Astrocyte (in vitro differentiated cells and primary cell): ENCODE data around the gene TAF7L. TPM values are rescaled to one million over a fixed set of nuclear protein-coding genes. Genes with fewer than 3 reads are reported as not detected.
A peak's percentile ranks its signal among the peaks of the same experiment; 100 is the strongest.

Experiments
- DNase-seq: peaks from one replicate; pipeline ENCODE4 v3.0.0-alpha.2; 2010; ENCODE audit warnings: low read depth
- FAIRE-seq: peaks from 2 replicates; lab custom pipeline; 2011; peaks lifted over from hg19 to GRCh38; lab: Jason Lieb, UNC
- H2AFZ ChIP-seq: 2 replicates; pipeline ENCODE4 v1.6.0; 2012; ENCODE audit warnings: low read depth, low read length, inconsistent platforms
- H3K27ac ChIP-seq: 2 replicates; pipeline ENCODE4 v1.5.1; 2011; ENCODE audit warnings: low read depth, low read length, inconsistent platforms
- H3K27me3 ChIP-seq: 2 replicates; pipeline ENCODE4 v1.6.0; 2011; ENCODE audit warnings: low read length, inconsistent platforms; ENCODE audit not compliant: insufficient read depth
- H3K36me3 ChIP-seq: 2 replicates; pipeline ENCODE4 v1.5.1; 2011; ENCODE audit warnings: low read length, inconsistent platforms; ENCODE audit not compliant: insufficient read depth
- H3K4me1 ChIP-seq: 2 replicates; pipeline ENCODE4 v1.5.1; 2011; ENCODE audit warnings: low read length, inconsistent platforms; ENCODE audit not compliant: insufficient read depth
- H3K4me2 ChIP-seq: 2 replicates; pipeline ENCODE4 v1.6.0; 2012; ENCODE audit warnings: low read length, inconsistent platforms
- H3K4me3 ChIP-seq: 2 replicates; pipeline ENCODE4 v1.5.1; 2011; ENCODE audit warnings: low read depth, mild to moderate bottlenecking, low read length, inconsistent platforms; ENCODE audit not compliant: insufficient read depth
- H3K79me2 ChIP-seq: 2 replicates; pipeline ENCODE4 v1.6.0; 2012; ENCODE audit warnings: mild to moderate bottlenecking, low read length, inconsistent platforms; ENCODE audit not compliant: insufficient read depth
- H3K9ac ChIP-seq: 2 replicates; pipeline ENCODE4 v1.6.0; 2012; ENCODE audit warnings: mild to moderate bottlenecking, low read length, inconsistent platforms
- H3K9me3 ChIP-seq: 2 replicates; pipeline ENCODE4 v1.5.1; 2012; ENCODE audit warnings: low read depth, mild to moderate bottlenecking, low read length, inconsistent platforms; ENCODE audit not compliant: insufficient read depth
- H4K20me1 ChIP-seq: 2 replicates; pipeline ENCODE4 v1.6.0; 2012; ENCODE audit warnings: low read length, inconsistent platforms; ENCODE audit not compliant: insufficient read depth
- H3K27ac Mint-ChIP-seq: one replicate; pipeline ENCODE4 v1.8.0; 2021; ENCODE audit warnings: mild to moderate bottlenecking, mixed read lengths; ENCODE audit not compliant: unreplicated experiment
- H3K27me3 Mint-ChIP-seq: one replicate; pipeline ENCODE4 v1.8.0; 2021; ENCODE audit warnings: low read depth, mixed read lengths; ENCODE audit not compliant: unreplicated experiment
- H3K36me3 Mint-ChIP-seq: one replicate; pipeline ENCODE4 v1.8.0; 2021; ENCODE audit warnings: low read depth, mixed read lengths; ENCODE audit not compliant: unreplicated experiment
- H3K4me1 Mint-ChIP-seq: one replicate; pipeline ENCODE4 v1.8.0; 2021; ENCODE audit warnings: low read depth, mixed read lengths; ENCODE audit not compliant: unreplicated experiment
- H3K4me3 Mint-ChIP-seq: one replicate; pipeline ENCODE4 v1.8.0; 2021; ENCODE audit warnings: mild to moderate bottlenecking, moderate library complexity, mixed read lengths; ENCODE audit not compliant: unreplicated experiment
- H3K9me3 Mint-ChIP-seq: one replicate; pipeline ENCODE4 v1.8.0; 2021; ENCODE audit warnings: mild to moderate bottlenecking, mixed read lengths; ENCODE audit not compliant: unreplicated experiment
- EZH2 ChIP-seq: IDR thresholded peaks from 2 replicates; pipeline ENCODE4 v1.6.1; 2012; ENCODE audit warnings: mild to moderate bottlenecking, low read length, inconsistent platforms; ENCODE audit not compliant: insufficient read depth
- total RNA-seq: library from RNA; stranded (reverse); gene quantifications from 2 replicates; pipeline ENCODE4 v1.2.1, GENCODE V29; 2021
- TF ChIP-seq, protein P1 (sequence below): IDR thresholded peaks from 2 replicates; pipeline ENCODE4 v1.5.1; 2011; ENCODE audit warnings: low read depth, mild to moderate bottlenecking, inconsistent platforms, low read length, moderate library complexity; ENCODE audit not compliant: insufficient read depth

The TAF7L gene
- total RNA-seq, 1 donor from 2014 or later = 0.27 TPM

DNA sequence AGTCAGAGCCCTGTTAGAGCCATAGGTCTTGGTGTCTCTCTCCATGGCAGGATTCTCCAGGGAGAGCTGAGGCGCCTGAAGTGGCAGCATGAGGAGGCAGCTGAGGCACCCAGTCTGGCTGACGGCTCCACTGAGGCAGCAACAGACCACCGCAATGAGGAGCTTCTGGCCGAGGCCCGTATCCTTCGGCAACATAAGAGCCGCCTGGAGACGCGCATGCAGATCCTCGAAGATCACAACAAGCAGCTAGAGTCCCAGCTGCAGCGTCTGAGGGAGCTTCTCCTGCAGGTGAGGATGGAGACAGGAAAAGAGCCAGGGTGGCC, 32.9 kb downstream of the TAF7L start:
- TF ChIP-seq EZH2 = no peak
- TF ChIP-seq, protein P1, sequence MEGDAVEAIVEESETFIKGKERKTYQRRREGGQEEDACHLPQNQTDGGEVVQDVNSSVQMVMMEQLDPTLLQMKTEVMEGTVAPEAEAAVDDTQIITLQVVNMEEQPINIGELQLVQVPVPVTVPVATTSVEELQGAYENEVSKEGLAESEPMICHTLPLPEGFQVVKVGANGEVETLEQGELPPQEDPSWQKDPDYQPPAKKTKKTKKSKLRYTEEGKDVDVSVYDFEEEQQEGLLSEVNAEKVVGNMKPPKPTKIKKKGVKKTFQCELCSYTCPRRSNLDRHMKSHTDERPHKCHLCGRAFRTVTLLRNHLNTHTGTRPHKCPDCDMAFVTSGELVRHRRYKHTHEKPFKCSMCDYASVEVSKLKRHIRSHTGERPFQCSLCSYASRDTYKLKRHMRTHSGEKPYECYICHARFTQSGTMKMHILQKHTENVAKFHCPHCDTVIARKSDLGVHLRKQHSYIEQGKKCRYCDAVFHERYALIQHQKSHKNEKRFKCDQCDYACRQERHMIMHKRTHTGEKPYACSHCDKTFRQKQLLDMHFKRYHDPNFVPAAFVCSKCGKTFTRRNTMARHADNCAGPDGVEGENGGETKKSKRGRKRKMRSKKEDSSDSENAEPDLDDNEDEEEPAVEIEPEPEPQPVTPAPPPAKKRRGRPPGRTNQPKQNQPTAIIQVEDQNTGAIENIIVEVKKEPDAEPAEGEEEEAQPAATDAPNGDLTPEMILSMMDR = no peak
- no peak overlapping the region for H3K4me3 ChIP-seq
- Mint-ChIP-seq H3K4me3 (no peak overlapping the region), H3K27me3 (no peaks in the 10 kb centered on the region), H3K36me3 (peaks cover 2% of the 10 kb centered on the region), H3K4me1 (peaks cover 4% of the 10 kb centered on the region), H3K9me3 (no peaks in the 10 kb centered on the region), H3K27ac (no peak overlapping the region)
- no peaks in the 10 kb centered on the region for H3K27me3 ChIP-seq
- H2AFZ ChIP-seq = no peak overlapping the region
- no peak overlapping the region for H3K4me2 ChIP-seq
- H3K36me3 ChIP-seq = peaks cover 10% of the 10 kb centered on the region
- H4K20me1 ChIP-seq = no peaks in the 10 kb centered on the region
- no peaks in the 10 kb centered on the region for H3K4me1 ChIP-seq
- DNase-seq (no peak), FAIRE-seq (no peak)
- H3K9ac ChIP-seq = no peak overlapping the region
- H3K9me3 ChIP-seq = no peaks in the 10 kb centered on the region
- no peak overlapping the region for H3K27ac ChIP-seq
- no peaks in the 10 kb centered on the region for H3K79me2 ChIP-seq

DNA sequence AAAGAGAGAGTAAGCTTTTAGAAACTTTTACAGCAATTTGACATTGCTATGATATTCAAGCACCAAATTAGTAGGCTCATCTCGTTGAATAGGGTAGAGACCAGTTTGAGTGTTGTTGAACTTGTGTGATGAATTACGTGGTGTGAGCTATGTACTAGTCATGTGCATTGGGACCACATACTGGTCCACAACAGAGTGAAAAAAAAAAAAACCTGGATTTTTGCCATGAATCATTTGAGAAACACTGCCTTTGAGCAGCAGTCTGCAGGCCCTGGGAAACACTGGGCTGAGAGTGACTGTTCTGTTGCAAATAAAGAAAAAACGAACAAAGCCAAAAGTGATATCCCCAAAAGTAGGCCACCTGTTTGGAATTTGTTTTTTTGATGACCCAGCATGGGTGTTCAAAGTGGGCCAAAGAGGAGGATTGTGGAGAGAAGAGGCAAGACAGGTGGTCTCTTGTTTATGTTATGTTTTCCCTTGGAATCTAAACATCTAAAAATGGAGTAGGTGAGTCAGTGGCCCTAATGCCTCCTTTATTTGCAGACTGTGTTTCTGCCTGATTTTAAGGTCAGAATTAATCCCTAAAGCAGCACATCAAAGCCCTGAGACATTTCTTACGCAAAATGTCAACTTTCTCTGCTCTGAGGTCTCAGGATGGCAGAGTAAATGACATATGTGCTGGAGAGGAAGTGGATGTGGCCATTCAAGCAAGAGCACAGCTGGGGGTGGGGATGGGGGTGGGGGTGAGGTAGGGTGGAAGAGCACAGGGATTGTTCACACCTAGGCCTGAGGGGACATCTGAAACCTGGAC, 33.5 kb downstream of the TAF7L start:
- Mint-ChIP-seq H3K27me3 (no peaks in the 10 kb centered on the region), H3K36me3 (peaks cover 2% of the 10 kb centered on the region), H3K4me3 (no peak overlapping the region), H3K9me3 (no peaks in the 10 kb centered on the region), H3K27ac (no peak overlapping the region), H3K4me1 (peaks cover 4% of the 10 kb centered on the region)
- DNase-seq (peak; percentile 16), FAIRE-seq (peak; percentile 88)
- H3K27me3 ChIP-seq = no peaks in the 10 kb centered on the region
- H3K36me3 ChIP-seq = peaks cover 10% of the 10 kb centered on the region
- H3K9ac ChIP-seq = no peak overlapping the region
- no peak overlapping the region for H3K4me2 ChIP-seq
- no peaks in the 10 kb centered on the region for H3K4me1 ChIP-seq
- TF ChIP-seq, protein P1 = no peak
- no peak for TF ChIP-seq EZH2
- H4K20me1 ChIP-seq = no peaks in the 10 kb centered on the region
- no peaks in the 10 kb centered on the region for H3K79me2 ChIP-seq
- H3K4me3 ChIP-seq = no peak overlapping the region
- no peak overlapping the region for H2AFZ ChIP-seq
- H3K9me3 ChIP-seq = no peaks in the 10 kb centered on the region
- no peak overlapping the region for H3K27ac ChIP-seq

DNA sequence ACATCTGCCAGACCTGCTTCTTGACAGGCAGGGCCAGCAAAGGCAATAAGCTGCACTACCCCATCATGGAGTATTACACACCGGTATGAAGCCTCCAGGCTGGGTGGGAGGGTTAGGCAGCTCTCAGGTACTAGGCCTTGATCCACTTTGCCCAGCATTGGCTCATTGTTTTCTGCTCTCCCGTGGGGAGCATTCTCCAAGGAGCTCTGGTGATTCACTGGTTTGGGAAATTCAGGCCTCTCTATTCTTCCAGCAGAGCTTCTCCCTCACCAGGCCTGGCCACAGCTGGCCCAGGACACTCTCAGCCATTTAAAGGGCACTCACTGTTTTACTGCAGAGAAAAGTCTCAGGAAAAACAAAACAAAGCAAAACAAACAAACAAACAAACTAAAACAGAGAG, 38.5 kb downstream of the TAF7L start:
- Histone ChIP-seq H3K4me3 (no peak overlapping the region), H3K27me3 (no peaks in the 10 kb centered on the region), H3K9me3 (no peaks in the 10 kb centered on the region), H3K9ac (no peak overlapping the region), H3K4me2 (no peak overlapping the region), H2AFZ (no peak overlapping the region), H3K4me1 (no peaks in the 10 kb centered on the region), H3K27ac (no peak overlapping the region), H3K36me3 (peaks cover 4% of the 10 kb centered on the region), H3K79me2 (no peaks in the 10 kb centered on the region), H4K20me1 (no peaks in the 10 kb centered on the region)
- Mint-ChIP-seq H3K9me3 (no peaks in the 10 kb centered on the region), H3K4me1 (peaks cover 4% of the 10 kb centered on the region), H3K36me3 (peaks cover 5% of the 10 kb centered on the region), H3K27me3 (no peaks in the 10 kb centered on the region), H3K4me3 (no peak overlapping the region), H3K27ac (no peak overlapping the region)
- DNase-seq (no peak), FAIRE-seq (peak; percentile 58)
- TF ChIP-seq EZH2 = no peak
- TF ChIP-seq, protein P1 = no peak
